Body of pancreas (tissue), 4 donors: ENCODE results near the gene HLX.

Source experiments
- CTCF ChIP-seq, 7 experiments: fragments of 450-650 bp in 4 of 7; fragments of 200-600 bp in 3 of 7; sonication (generic) in 3 of 7; IDR thresholded peaks; one replicate each; pipeline ENCODE4 v1.5.1; 2016 to 2019; ENCODE audit warnings: antibody characterized with exemption in 7 of 7
- POLR2A ChIP-seq, 3 donors: fragments of 450-650 bp; IDR thresholded peaks; one replicate each; pipeline ENCODE4 v1.6.1; 2016; ENCODE audit warnings: antibody characterized with exemption in 3 of 3, mild to moderate bottlenecking in 2 of 3

GRCh38 chr1:220895412-220895946 lies 16.2 kb downstream of the HLX start:
- TF ChIP-seq CTCF (IDR thresholded peaks at IDR 0.05) (no peak), POLR2A (IDR thresholded peaks at IDR 0.05) (no peak)
